Ectodermal cell (in vitro differentiated cells): ENCODE measurements around the gene SKP1. TPM values are rescaled to one million over a fixed set of nuclear protein-coding genes. Genes with fewer than 3 reads are reported as not detected.
A peak's percentile ranks its signal among the peaks of the same experiment; 100 is the strongest.
"Not testable (repeated sequence)": the region's sequence is repeated elsewhere in the genome, so short reads cannot be mapped to it uniquely, and the experiment has no call there.

Source experiments
- H3K27ac ChIP-seq: 2 replicates; pipeline ENCODE4 v1.7.0; 2013; ENCODE audit warnings: mild to moderate bottlenecking, low read depth, low read length; ENCODE audit not compliant: insufficient read depth, poor library complexity, severe bottlenecking
- H3K27me3 ChIP-seq: 2 replicates; pipeline ENCODE4 v1.7.0; 2013; ENCODE audit warnings: mild to moderate bottlenecking, low read length; ENCODE audit not compliant: insufficient read depth, control insufficient read depth, poor library complexity, severe bottlenecking
- H3K36me3 ChIP-seq: one replicate; pipeline ENCODE4 v1.7.0; 2013; ENCODE audit warnings: low read length; ENCODE audit not compliant: control insufficient read depth, insufficient read depth
- H3K4me1 ChIP-seq: one replicate; pipeline ENCODE4 v1.7.0; 2013; ENCODE audit warnings: low read length; ENCODE audit not compliant: control insufficient read depth, insufficient read depth
- H3K4me3 ChIP-seq: 2 replicates; pipeline ENCODE4 v1.7.0; 2013; ENCODE audit warnings: low read depth, low read length, control low read depth; ENCODE audit not compliant: insufficient read depth
- H3K9me3 ChIP-seq: 2 replicates; pipeline ENCODE4 v1.7.0; 2013; ENCODE audit warnings: mild to moderate bottlenecking, low read length, moderate library complexity; ENCODE audit not compliant: control insufficient read depth
- WGBS, 2 experiments: methylation state at CpG; one replicate each; pipeline ENCODE4 v1.1.7; 2013; ENCODE audit warnings: missing lambda C conversion rate in 2 of 2; 5-methylcytosine and 5-hydroxymethylcytosine counted together
- polyA plus RNA-seq, 4 experiments: library from polyadenylated mRNA; stranded (reverse); fragments of 50-300 nt; gene quantifications; one replicate each; pipeline ENCODE4 v1.2.3, GENCODE V29; 2013

Gene SKP1
- 746 TPM for polyA plus RNA-seq (2013, experiment 1 of 4)
- 704 TPM for polyA plus RNA-seq (2013, experiment 2 of 4)
- 566 TPM for polyA plus RNA-seq (2013, experiment 3 of 4)
- polyA plus RNA-seq (2013, experiment 4 of 4) = 656 TPM

DNA sequence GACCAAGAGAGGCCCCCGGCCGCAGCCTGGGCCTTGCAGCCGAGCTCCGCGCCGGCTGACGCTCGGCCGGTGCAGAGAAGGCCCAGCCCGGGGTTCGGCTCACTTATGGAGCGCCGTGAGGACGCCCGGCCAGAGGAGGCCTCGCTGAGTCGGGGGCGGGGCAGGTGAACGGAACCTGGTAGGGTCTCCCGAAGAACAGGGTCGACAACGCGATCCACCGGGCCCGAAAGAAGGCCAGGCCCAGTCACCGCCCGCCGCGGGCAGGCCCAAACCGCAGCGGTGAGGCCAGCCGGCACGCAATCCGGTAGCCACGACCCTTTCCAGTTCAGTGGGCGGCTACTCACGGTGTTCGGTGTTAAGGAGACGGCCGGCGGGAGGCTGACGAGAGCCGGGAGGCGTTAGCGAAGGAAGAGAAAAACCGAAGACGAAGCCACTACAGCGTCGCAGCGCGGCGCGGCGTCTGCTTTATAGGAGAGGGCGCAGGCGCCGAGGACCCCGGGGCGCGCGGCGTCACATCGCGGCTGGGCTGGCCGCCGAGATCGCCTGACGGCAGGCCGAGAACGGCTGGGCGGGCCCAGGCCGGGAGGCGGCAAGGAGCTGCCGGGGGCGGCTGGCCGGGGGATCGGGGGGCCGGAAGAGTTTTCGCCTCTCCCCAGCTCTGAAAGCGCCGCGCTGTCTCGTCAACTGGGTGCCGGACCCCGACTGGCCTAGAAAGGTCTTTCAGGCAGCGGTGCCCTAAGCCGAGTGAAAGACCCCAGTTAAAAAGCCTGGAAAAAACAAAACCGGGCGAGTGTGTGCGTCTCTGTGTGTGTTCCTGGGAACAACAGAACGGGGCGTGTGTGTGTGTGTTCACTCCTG, at the start of gene SKP1:
TSS of gene SKP1 (minus strand) at position 440 of the 858 bp plus-strand sequence. CDS start 2,928 bp downstream, outside the sequence.
- Histone ChIP-seq H3K27me3 (no peaks in the 10 kb centered on the region), H3K9me3 (no peaks in the 10 kb centered on the region), H3K4me3 (peak within 1 kb of the TSS; percentile 72), H3K4me1 (peaks cover 8% of the 10 kb centered on the region), H3K36me3 (peaks cover 12% of the 10 kb centered on the region), H3K27ac (peak within 1 kb of the TSS; percentile 97)
- 0% methylated on average over 92 of the region's 92 CpGs for WGBS, 2 experiments

DNA sequence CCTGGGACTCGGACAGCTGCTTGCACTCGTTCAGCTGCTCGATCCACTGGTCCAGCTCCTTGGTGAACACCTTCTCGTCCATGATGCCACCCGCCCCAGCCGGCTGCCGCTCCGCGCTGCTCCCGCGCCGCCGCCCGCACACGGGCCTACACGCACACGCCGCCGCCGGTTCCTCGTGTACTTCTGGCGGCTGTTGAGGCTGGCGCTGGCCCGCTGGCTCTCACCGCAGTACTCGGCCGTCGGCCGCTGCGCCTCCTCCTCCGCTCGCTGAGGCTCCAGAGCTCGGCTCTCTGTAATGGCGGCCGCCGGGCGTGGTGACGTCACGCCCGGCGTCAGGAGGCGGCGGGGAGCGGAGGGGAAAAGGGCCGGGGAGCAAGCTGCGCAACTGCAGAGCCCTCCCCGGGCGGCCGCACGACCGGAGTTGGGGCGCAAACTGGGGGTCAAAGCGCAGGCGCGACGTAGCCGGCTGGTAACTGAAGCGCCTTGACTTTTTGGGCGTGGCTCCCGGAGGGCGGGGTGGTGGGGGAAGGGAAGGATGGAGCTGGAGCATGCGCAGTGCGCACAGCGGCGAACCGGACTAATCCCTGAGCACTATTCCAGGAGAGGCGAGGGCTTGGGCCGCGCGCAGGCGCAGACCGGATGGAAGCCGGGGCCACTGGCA, 49.2 kb upstream of the SKP1 start, which contains the start of gene PPP2CA:
TSS of gene PPP2CA (minus strand) at position 294 of the 661 bp plus-strand sequence. CDS start at position 82, 212 bp downstream.
- no peaks in the 10 kb centered on the region for H3K36me3 ChIP-seq
- H3K9me3 ChIP-seq = no peaks in the 10 kb centered on the region
- 0% methylated on average over 73 of the region's 73 CpGs for WGBS, 2 experiments
- H3K27ac ChIP-seq = peak within 1 kb of the TSS; percentile 98
- H3K27me3 ChIP-seq = no peaks in the 10 kb centered on the region
- H3K4me1 ChIP-seq = peaks cover 8% of the 10 kb centered on the region
- peak within 1 kb of the TSS; percentile 90 for H3K4me3 ChIP-seq

DNA sequence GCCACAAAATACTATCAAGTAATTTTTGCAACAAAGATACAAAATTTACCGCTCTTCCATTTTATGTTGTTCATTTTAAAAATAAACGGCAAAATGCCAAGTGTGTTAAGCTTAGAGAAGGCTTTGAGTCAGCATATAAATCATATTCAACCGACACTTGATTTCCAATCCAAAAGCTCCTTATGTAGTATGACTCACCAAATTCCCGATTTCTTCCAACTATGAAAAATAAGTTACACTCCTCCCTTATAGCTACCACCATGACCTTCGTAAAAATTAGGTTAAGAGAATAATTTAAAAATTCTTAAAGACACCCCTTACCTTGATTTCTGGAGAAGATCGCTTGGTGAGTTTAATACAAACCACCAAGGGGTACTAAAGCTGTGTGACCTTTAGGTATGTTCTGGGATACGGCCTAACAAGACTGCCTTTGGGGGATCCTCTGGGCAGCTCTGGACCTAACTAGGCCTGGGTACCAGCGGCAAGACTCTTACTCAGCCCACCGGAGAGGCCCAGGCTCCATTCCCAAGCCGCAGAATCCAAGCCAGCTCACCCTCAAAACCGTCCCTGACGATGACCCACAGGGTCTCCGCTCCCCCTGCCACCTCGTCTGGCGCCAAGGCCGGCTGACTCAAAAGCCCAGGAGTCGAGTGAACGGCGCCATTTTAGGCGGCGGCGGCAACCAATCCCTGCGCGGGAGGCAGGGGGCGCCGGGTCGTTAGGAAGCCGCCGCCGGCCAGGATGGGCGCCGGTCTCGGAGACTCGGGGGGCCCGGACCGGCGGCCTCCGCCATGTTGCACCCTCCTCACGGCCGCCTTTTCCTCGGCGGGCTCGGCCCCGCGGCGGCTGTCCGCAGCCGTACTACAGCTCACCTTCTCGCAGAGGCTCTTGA, 48.4 kb upstream of the SKP1 start:
- H3K36me3 ChIP-seq = no peaks in the 10 kb centered on the region
- no peaks in the 10 kb centered on the region for H3K27me3 ChIP-seq
- 1% methylated on average over 48 of the region's 49 CpGs for WGBS, 2 experiments
- peaks cover 8% of the 10 kb centered on the region for H3K4me1 ChIP-seq
- H3K4me3 ChIP-seq = peak overlapping the region; percentile 90
- H3K27ac ChIP-seq = peak overlapping the region; percentile 98
- H3K9me3 ChIP-seq = no peaks in the 10 kb centered on the region

DNA sequence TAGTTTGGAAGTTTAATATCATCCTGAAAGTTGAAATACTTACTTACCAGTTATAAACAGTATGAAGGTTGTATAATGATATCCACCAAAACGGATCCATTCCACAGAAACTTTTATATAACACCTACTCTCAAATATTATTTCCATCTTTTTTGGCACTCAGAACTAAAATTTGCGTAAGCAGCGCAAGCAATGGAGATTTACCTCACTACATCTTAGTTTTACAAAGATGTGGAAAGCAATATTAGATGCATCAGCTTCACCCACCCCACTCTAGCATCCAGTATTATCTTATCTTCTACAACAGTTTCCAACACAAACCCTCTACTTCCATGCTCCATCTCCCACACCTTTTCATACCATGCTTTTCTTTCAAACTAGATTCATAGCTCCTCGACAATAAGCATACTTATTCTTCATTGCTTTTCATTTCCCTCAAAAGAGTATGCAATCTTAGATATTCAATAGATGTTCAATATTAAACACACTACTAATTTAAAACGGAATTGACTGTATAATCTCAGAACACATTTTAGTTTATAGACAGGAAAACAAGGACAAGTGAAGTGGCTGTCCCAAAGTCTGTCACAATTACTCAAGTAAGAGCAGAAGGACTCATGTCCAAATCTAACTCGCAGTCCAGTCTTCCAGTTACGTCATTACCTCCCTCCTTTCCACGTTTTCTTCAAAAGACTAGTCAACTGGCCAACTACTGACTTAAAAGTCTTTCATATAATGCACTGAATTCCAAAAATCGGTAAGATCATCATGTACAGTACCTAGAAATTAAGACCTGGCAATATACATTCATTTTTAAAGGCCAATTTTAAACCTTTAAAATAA, 46.9 kb upstream of the SKP1 start:
- Histone ChIP-seq H3K36me3 (no peaks in the 10 kb centered on the region), H3K4me3 (peak overlapping the region; percentile 90)

DNA sequence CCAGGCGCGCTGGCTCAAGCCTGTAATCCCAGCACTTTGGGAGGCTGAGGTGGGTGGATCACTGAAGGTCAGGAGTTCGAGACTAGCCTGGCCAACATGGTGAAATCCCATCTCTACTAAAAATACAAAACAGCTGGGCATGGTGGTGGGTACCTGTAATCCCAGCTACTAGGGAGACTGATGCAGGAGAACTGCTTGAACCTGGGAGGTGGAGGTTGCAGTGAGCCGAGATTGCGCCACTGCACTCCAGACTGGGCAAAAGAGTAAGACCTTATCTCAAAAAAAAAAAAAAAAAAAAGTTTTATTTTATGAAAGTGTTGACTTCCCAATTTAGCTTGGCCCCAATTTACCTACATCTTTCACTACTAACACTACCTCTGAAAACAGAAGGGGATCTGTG, 44.9 kb upstream of the SKP1 start:
- not testable (repeated sequence) for H3K9me3 ChIP-seq, H3K4me1 ChIP-seq, H3K27me3 ChIP-seq, H3K36me3 ChIP-seq, H3K27ac ChIP-seq, H3K4me3 ChIP-seq
- 91 to 94% methylated on average over 4 to 5 of the region's 5 CpGs for WGBS, 2 experiments

More for the DNA sequence above, 46.9 kb upstream of the SKP1 start:
- peaks cover 8% of the 10 kb centered on the region for H3K4me1 ChIP-seq
- H3K27me3 ChIP-seq = no peaks in the 10 kb centered on the region
- WGBS, 2 experiments = 48 to 55% methylated on average over 9 of the region's 9 CpGs
- H3K9me3 ChIP-seq = no peaks in the 10 kb centered on the region
- H3K27ac ChIP-seq = no peak overlapping the region

DNA sequence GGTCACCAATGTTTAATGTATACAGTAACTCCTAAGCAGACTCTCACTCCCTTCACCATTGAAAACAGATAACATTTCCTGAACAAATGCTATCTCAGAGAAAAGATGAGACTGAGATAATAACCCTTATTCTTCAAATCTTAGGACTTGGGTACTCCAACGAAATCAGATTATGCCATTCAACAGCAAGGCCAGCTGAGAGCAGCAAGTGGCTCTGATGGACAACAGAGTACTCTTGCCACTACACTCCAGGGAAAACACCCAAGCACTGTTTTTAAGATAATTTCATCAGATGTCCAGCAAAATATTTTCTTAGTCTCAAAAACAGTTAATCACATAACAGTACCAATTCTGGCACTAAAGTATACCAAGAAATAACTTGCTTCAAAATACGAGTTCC, 39.0 kb upstream of the SKP1 start:
- Histone ChIP-seq H3K27me3 (no peaks in the 10 kb centered on the region), H3K4me3 (no peak overlapping the region), H3K27ac (no peak overlapping the region), H3K4me1 (no peaks in the 10 kb centered on the region), H3K36me3 (peaks cover 7% of the 10 kb centered on the region), H3K9me3 (no peaks in the 10 kb centered on the region)
- WGBS, 2 experiments = 90 to 95% methylated on average over 2 of the region's 2 CpGs

DNA sequence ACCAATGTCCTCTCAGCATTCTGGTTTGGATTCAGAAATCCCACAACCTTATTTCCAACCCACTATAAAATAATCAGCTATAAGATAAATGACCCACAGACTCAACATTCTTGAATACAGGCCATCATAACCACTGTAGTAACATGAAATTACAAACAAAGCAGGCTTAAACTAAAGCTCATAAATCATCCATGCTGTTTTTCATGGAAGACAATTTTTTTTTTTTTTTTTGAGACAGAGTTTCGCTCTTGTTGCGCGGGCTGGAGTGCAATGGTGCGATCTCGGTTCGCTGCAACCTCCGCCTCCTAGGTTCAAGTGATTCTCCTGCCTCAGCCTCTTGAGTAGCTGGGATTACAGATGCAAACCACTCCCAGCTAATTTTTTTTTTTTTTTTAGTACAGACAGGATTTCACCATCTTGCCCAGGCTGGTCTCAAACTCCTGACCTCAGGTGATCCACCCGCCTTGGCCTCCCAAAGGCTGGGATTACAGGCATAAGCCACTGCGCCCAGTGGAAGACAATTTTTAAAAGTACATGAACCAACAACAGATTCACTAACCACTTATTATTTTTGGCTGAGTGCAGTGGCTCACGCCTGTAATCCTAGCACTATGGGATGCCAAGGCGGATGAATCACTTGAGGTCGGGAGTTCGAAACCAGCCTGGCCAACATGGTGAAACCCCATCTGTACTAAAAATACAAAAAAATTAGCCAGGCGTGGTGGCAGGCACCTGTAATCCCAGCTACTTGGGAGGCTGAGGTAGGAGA, 34.7 kb upstream of the SKP1 start:
- H3K27me3 ChIP-seq, H3K4me1 ChIP-seq, H3K27ac ChIP-seq, H3K4me3 ChIP-seq, H3K9me3 ChIP-seq, H3K36me3 ChIP-seq: not testable (repeated sequence)
- 92% methylated on average over 14 of the region's 14 CpGs for WGBS, 2 experiments

DNA sequence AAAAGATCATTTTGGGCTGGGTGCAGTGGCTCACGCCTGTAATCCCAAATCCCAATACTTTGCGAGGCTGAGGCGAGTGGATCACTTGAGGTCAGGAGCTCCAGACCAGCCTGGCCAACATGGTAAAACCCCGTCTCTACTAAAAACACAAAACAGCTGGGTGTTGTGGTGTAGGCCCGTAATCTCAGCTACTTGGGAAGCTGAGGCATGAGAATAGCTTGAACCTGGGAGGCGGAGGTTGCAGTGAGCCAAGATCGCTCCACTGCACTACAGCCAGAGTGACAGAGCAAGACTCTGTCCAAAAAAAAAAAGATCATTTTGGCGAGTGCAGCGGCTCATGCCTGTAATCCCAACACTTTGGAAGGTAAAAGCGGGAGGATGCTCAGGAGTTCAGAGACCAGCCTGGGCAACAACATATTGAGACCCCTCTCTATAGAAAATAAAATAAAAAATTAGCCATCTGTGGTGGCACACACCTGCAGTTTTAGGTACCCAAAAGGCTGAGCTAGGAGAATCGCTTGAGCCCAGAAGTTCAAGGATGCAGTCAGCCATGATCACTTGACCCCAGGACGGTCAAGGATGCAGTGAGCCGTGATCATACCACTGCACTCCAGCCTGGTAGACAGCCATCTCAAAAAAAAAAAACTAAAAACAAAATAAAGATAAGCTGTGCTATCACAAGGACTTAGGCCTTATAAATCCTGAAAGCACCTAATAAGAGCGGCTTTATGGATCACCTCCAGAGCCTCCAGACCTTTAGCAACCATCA, 32.9 kb upstream of the SKP1 start:
- WGBS, 2 experiments = 83 to 88% methylated on average over 14 of the region's 14 CpGs
- Histone ChIP-seq H3K4me1 (no peaks in the 10 kb centered on the region), H3K27me3 (no peaks in the 10 kb centered on the region), H3K36me3 (peaks cover 9% of the 10 kb centered on the region), H3K9me3 (no peaks in the 10 kb centered on the region), H3K4me3 (no peak overlapping the region), H3K27ac (no peak overlapping the region)
